OCI-LY1 (cell line): ENCODE results near the gene TCERG1L.

Experiments
- H2AFZ ChIP-seq: fragments of 200-600 bp; sonication (generic), shearing (Covaris generic); 2 replicates; pipeline ENCODE4 v1.6.0; 2014; ENCODE audit warnings: antibody characterized with exemption, mild to moderate bottlenecking, low read length
- H3F3A ChIP-seq: fragments of 200-600 bp; sonication (generic), shearing (Covaris generic); 2 replicates; pipeline ENCODE4 v1.6.0; 2014; ENCODE audit warnings: mild to moderate bottlenecking, antibody characterized with exemption, low read length, moderate library complexity; ENCODE audit not compliant: insufficient read depth
- H3K27ac ChIP-seq: fragments of 200-600 bp; sonication (generic); 2 replicates; pipeline ENCODE4 v1.5.1; 2014; ENCODE audit warnings: low read length, mixed run types, mild to moderate bottlenecking, low read depth; ENCODE audit not compliant: poor library complexity, severe bottlenecking
- H3K27me3 ChIP-seq: fragments of 200-600 bp; sonication (generic); 2 replicates; pipeline ENCODE4 v1.6.0; 2014; ENCODE audit warnings: antibody characterized with exemption, mild to moderate bottlenecking, low read length, moderate library complexity; ENCODE audit not compliant: insufficient read depth
- H3K36me3 ChIP-seq: fragments of 200-600 bp; sonication (generic); 2 replicates; pipeline ENCODE4 v1.6.1; 2014; ENCODE audit warnings: mild to moderate bottlenecking, antibody characterized with exemption, low read length, moderate library complexity, mixed read lengths; ENCODE audit not compliant: insufficient read depth
- H3K4me1 ChIP-seq: fragments of 200-600 bp; sonication (generic); 2 replicates; pipeline ENCODE4 v1.5.1; 2014; ENCODE audit warnings: mild to moderate bottlenecking, low read length, moderate library complexity; ENCODE audit not compliant: insufficient read depth, severe bottlenecking
- H3K4me2 ChIP-seq: fragments of 200-600 bp; sonication (generic), shearing (Covaris generic); 2 replicates; pipeline ENCODE4 v1.6.1; 2014; ENCODE audit warnings: low read length
- H3K4me3 ChIP-seq: fragments of 200-600 bp; sonication (generic); 2 replicates; pipeline ENCODE4 v1.5.1; 2014; ENCODE audit warnings: low read length, low read depth, mild to moderate bottlenecking, mixed read lengths; ENCODE audit not compliant: poor library complexity, severe bottlenecking
- H3K79me2 ChIP-seq: fragments of 200-600 bp; shearing (Covaris generic); 2 replicates; pipeline ENCODE4 v1.6.1; 2016; ENCODE audit warnings: mixed run types, low read length, mixed read lengths; ENCODE audit not compliant: insufficient read depth
- H3K9ac ChIP-seq: fragments of 200-600 bp; sonication (generic), shearing (Covaris generic); 2 replicates; pipeline ENCODE4 v1.6.1; 2014; ENCODE audit warnings: mild to moderate bottlenecking, low read length, mixed read lengths
- H3K9me2 ChIP-seq: fragments of 200-600 bp; sonication (generic), shearing (Covaris generic); 2 replicates; pipeline ENCODE4 v1.6.1; 2014; ENCODE audit warnings: low read depth, mild to moderate bottlenecking, low read length, mixed read lengths
- H3K9me3 ChIP-seq: fragments of 200-600 bp; shearing (Covaris generic); 2 replicates; pipeline ENCODE4 v1.6.1; 2014; ENCODE audit warnings: low read length, mixed read lengths
- H4K20me1 ChIP-seq: fragments of 200-600 bp; sonication (generic), shearing (Covaris generic); 2 replicates; pipeline ENCODE4 v1.6.0; 2016; ENCODE audit warnings: mild to moderate bottlenecking, low read length; ENCODE audit not compliant: insufficient read depth
- EZH2 ChIP-seq: fragments of 200-600 bp; sonication (generic), shearing (Covaris generic); IDR thresholded peaks from 2 replicates; pipeline ENCODE4 v1.8.0; 2017; ENCODE audit warnings: borderline replicate concordance, mixed run types, mild to moderate bottlenecking, antibody characterized with exemption, low read length, moderate library complexity, mixed read lengths
- TF ChIP-seq, protein P1 (sequence below): fragments of 200-600 bp; sonication (generic), shearing (Covaris generic); IDR thresholded peaks from 2 replicates; pipeline ENCODE4 v1.5.1; 2017; ENCODE audit warnings: mild to moderate bottlenecking, antibody characterized with exemption, low read length, moderate library complexity, mixed read lengths

Gene TCERG1L

DNA sequence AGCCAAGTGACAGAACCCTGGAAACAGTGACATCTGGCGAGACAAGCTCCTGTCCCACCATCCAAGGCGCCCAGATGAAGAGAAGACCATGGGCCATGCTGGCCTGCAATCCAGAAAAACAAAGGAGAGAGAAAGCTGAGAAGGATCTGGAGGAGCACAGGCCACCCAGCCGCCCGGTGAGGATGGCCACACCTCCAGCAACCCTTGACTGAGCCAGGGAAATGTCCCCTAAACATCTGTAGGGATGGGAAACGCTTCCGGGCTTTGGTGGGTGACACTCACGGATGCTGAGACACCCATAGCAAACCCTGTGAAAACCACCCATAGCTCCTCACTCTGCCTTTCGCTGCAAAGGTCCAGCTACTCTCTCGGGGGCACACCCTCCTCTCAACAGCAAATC is 32.0 kb downstream of the TCERG1L start:
- no peaks in the 10 kb centered on the region for H3K9me3 ChIP-seq
- H3K4me2 ChIP-seq: no peak overlapping the region
- H3K4me3 ChIP-seq: no peak overlapping the region
- no peaks in the 10 kb centered on the region for H3K4me1 ChIP-seq
- TF ChIP-seq, protein P1, sequence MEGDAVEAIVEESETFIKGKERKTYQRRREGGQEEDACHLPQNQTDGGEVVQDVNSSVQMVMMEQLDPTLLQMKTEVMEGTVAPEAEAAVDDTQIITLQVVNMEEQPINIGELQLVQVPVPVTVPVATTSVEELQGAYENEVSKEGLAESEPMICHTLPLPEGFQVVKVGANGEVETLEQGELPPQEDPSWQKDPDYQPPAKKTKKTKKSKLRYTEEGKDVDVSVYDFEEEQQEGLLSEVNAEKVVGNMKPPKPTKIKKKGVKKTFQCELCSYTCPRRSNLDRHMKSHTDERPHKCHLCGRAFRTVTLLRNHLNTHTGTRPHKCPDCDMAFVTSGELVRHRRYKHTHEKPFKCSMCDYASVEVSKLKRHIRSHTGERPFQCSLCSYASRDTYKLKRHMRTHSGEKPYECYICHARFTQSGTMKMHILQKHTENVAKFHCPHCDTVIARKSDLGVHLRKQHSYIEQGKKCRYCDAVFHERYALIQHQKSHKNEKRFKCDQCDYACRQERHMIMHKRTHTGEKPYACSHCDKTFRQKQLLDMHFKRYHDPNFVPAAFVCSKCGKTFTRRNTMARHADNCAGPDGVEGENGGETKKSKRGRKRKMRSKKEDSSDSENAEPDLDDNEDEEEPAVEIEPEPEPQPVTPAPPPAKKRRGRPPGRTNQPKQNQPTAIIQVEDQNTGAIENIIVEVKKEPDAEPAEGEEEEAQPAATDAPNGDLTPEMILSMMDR: no peak
- TF ChIP-seq EZH2: no peak
- no peaks in the 10 kb centered on the region for H3K9me2 ChIP-seq
- H3K79me2 ChIP-seq: no peaks in the 10 kb centered on the region
- H3K27ac ChIP-seq: no peak overlapping the region
- no peak overlapping the region for H3K9ac ChIP-seq
- no peak overlapping the region for H2AFZ ChIP-seq
- no peaks in the 10 kb centered on the region for H3K36me3 ChIP-seq
- H3K27me3 ChIP-seq: no peaks in the 10 kb centered on the region
- H3F3A ChIP-seq: no peaks in the 10 kb centered on the region
- H4K20me1 ChIP-seq: no peaks in the 10 kb centered on the region

DNA sequence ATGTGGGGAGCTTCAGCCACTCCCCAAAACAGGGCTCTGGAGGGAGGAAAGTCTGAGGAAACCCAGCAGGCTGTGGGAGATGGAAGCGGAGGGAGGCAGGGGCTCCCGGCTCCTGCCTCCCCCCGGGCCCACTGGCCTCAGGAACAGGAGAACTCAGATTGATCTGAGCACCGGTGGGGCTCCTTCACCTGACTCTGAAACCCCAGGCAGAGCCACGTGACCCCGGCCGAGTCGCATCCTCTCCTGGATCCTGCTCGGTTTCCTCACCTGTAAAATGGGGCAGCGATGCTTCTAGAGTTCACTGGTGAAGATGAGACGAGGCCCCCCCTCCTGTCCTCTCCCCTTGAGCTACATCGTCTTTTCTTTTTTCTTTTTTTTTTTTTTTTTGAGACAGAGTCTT is 33.6 kb downstream of the TCERG1L start:
- H3K79me2 ChIP-seq: no peaks in the 10 kb centered on the region
- no peaks in the 10 kb centered on the region for H3K36me3 ChIP-seq
- H3K4me1 ChIP-seq: no peaks in the 10 kb centered on the region
- H3K27me3 ChIP-seq: no peaks in the 10 kb centered on the region
- TF ChIP-seq EZH2: no peak
- TF ChIP-seq, protein P1: no peak
- no peak overlapping the region for H3K9ac ChIP-seq
- no peaks in the 10 kb centered on the region for H3F3A ChIP-seq
- H3K4me3 ChIP-seq: no peak overlapping the region
- no peak overlapping the region for H3K27ac ChIP-seq
- no peaks in the 10 kb centered on the region for H3K9me2 ChIP-seq
- H3K9me3 ChIP-seq: no peaks in the 10 kb centered on the region
- H4K20me1 ChIP-seq: no peaks in the 10 kb centered on the region
- no peak overlapping the region for H3K4me2 ChIP-seq
- no peak overlapping the region for H2AFZ ChIP-seq

DNA sequence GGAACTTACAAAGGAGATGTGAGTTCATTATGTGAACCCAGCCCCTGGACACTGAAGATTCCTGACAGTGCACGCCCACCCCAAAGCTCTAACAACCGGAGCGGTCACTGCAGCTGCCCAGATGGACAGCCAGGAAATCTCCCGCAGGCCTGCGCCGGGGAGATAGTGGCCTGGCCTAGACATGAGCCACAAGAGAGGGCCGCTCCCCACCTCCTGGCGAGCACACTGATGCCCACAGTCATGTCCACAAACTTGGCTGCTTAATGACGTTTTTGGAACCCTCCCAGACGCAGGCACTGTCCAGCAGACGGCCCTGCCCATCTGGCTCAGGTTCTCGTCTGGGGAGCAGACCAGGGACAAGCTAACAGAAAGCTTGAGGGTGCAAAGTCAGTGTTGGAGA is 34.2 kb downstream of the TCERG1L start:
- no peaks in the 10 kb centered on the region for H3K9me2 ChIP-seq
- no peaks in the 10 kb centered on the region for H3K4me1 ChIP-seq
- no peak overlapping the region for H3K27ac ChIP-seq
- H3K79me2 ChIP-seq: no peaks in the 10 kb centered on the region
- no peaks in the 10 kb centered on the region for H3K36me3 ChIP-seq
- H2AFZ ChIP-seq: no peak overlapping the region
- no peaks in the 10 kb centered on the region for H3K9me3 ChIP-seq
- H3F3A ChIP-seq: no peaks in the 10 kb centered on the region
- no peak overlapping the region for H3K9ac ChIP-seq
- no peaks in the 10 kb centered on the region for H4K20me1 ChIP-seq
- H3K27me3 ChIP-seq: no peaks in the 10 kb centered on the region
- H3K4me3 ChIP-seq: no peak overlapping the region
- TF ChIP-seq EZH2: no peak
- TF ChIP-seq, protein P1: no peak
- H3K4me2 ChIP-seq: no peak overlapping the region
